ENCODE data around the gene LAG3.

DNA sequence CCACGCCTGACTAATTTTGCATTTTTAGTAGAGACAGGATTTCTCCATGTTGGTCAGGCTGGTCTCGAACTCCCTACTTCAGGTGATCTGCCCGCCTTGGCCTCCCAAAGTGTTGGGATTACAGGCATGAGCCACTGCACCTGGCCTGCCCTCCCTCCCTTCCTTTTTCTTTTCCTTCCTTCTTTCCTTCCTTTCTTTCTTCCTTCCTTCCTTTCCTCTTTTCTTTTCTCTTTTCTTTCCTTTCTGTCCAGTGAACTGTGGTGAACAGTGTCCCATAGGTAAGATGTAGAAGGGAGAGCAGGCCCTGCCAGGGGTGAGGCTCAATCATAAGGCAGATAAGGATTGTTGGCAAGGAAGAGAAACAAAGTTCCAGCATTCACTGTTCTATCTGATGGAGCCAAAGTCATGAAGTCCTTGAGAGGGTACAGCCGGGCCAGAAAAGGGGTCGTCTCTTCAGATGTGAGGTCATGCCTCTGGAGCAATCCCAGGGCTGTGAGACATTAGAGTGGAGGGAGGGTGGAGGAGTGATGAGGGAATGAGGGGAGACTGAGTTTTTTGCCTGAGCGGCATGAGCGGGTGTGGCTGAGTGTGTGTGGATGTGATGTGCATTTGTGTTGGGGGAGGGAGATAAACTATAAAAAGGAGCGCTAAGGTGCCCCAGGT, 15.2 kb upstream of the LAG3 start:
- TF ChIP-seq NR2C1 (IDR thresholded peaks at IDR 0.05) = no peak
- TF ChIP-seq TCF12 (IDR thresholded peaks at IDR 0.05; ENCODE audit: low read depth, low read length) = no peak
- no peak for TF ChIP-seq NFYA (IDR thresholded peaks at IDR 0.05; ENCODE audit: borderline replicate concordance, low read depth, low read length)
- no peak for TF ChIP-seq POLR2A (IDR thresholded peaks at IDR 0.05; ENCODE audit: low read depth, low read length)
- TF ChIP-seq, protein P1, sequence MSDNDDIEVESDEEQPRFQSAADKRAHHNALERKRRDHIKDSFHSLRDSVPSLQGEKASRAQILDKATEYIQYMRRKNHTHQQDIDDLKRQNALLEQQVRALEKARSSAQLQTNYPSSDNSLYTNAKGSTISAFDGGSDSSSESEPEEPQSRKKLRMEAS (IDR thresholded peaks at IDR 0.05; ENCODE audit: low read depth, low read length) = no peak
- TF ChIP-seq, protein P2, sequence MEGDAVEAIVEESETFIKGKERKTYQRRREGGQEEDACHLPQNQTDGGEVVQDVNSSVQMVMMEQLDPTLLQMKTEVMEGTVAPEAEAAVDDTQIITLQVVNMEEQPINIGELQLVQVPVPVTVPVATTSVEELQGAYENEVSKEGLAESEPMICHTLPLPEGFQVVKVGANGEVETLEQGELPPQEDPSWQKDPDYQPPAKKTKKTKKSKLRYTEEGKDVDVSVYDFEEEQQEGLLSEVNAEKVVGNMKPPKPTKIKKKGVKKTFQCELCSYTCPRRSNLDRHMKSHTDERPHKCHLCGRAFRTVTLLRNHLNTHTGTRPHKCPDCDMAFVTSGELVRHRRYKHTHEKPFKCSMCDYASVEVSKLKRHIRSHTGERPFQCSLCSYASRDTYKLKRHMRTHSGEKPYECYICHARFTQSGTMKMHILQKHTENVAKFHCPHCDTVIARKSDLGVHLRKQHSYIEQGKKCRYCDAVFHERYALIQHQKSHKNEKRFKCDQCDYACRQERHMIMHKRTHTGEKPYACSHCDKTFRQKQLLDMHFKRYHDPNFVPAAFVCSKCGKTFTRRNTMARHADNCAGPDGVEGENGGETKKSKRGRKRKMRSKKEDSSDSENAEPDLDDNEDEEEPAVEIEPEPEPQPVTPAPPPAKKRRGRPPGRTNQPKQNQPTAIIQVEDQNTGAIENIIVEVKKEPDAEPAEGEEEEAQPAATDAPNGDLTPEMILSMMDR (IDR thresholded peaks at IDR 0.05 in 2 of 3, conservative IDR thresholded peaks at IDR 0.05 in 1 of 3; ENCODE audit: control insufficient read depth in 2 of 3, extremely low read depth in 1 of 3, insufficient read depth in 1 of 3, low read depth in 3 of 3, low read length in 3 of 3) = no peak
- TF ChIP-seq POLR2AphosphoS5 (IDR thresholded peaks at IDR 0.05; ENCODE audit: low read length) = no peak

Data from GM12878 (cell line).